BE2C (cell line): ENCODE data around the gene RETN.

Source experiments
- DNase-seq: peaks from one replicate; pipeline ENCODE4 v3.0.0-alpha.2; 2020
- H3K27me3 ChIP-seq: fragments of 250-450 bp; sonication (Bioruptor Pico); 2 replicates; pipeline ENCODE4 v1.5.1; 2020; ENCODE audit warnings: mild to moderate bottlenecking
- H3K36me3 ChIP-seq: fragments of 250-450 bp; sonication (Bioruptor Pico); 2 replicates; pipeline ENCODE4 v1.5.1; 2020; ENCODE audit warnings: mild to moderate bottlenecking
- H3K4me1 ChIP-seq: fragments of 250-450 bp; sonication (Bioruptor Pico); 2 replicates; pipeline ENCODE4 v1.5.1; 2020
- H3K4me3 ChIP-seq: 2 replicates; pipeline ENCODE4 v1.5.1; 2011; ENCODE audit warnings: low read depth, low read length
- H3K9me3 ChIP-seq: fragments of 250-450 bp; sonication (Bioruptor Pico); 2 replicates; pipeline ENCODE4 v1.5.1; 2020
- TF ChIP-seq, protein P1 (sequence below): IDR thresholded peaks from 2 replicates; pipeline ENCODE4 v1.5.1; 2012; ENCODE audit warnings: mild to moderate bottlenecking, low read depth, low read length

Gene RETN

DNA sequence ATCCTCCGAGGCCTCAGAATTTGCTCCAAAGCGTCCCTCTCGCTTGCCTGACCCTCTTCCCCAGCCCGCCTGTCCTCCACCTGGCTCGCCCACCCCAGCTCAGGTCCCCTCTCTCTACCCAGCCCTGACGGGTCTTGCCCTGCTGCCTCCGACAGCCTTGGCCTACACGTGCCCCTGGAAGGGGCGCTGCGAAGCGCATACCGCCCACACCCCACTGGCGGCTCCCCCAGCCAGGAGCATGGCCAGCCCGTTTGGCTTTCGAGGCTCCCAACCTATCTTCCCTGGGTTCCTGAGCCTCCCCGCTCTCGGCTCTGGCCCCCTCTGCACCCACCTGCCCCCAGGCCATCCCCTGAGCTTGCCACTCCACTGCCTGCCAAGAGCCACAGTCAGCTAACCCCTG is 44.0 kb upstream of the RETN start:
- H3K4me3 ChIP-seq, result no peak overlapping the region
- peaks cover 10% of the 10 kb centered on the region for H3K4me1 ChIP-seq
- H3K9me3 ChIP-seq, result no peaks in the 10 kb centered on the region
- TF ChIP-seq, protein P1, sequence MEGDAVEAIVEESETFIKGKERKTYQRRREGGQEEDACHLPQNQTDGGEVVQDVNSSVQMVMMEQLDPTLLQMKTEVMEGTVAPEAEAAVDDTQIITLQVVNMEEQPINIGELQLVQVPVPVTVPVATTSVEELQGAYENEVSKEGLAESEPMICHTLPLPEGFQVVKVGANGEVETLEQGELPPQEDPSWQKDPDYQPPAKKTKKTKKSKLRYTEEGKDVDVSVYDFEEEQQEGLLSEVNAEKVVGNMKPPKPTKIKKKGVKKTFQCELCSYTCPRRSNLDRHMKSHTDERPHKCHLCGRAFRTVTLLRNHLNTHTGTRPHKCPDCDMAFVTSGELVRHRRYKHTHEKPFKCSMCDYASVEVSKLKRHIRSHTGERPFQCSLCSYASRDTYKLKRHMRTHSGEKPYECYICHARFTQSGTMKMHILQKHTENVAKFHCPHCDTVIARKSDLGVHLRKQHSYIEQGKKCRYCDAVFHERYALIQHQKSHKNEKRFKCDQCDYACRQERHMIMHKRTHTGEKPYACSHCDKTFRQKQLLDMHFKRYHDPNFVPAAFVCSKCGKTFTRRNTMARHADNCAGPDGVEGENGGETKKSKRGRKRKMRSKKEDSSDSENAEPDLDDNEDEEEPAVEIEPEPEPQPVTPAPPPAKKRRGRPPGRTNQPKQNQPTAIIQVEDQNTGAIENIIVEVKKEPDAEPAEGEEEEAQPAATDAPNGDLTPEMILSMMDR, result no peak
- H3K36me3 ChIP-seq, result peaks cover 57% of the 10 kb centered on the region
- no peaks in the 10 kb centered on the region for H3K27me3 ChIP-seq
- no peak for DNase-seq

DNA sequence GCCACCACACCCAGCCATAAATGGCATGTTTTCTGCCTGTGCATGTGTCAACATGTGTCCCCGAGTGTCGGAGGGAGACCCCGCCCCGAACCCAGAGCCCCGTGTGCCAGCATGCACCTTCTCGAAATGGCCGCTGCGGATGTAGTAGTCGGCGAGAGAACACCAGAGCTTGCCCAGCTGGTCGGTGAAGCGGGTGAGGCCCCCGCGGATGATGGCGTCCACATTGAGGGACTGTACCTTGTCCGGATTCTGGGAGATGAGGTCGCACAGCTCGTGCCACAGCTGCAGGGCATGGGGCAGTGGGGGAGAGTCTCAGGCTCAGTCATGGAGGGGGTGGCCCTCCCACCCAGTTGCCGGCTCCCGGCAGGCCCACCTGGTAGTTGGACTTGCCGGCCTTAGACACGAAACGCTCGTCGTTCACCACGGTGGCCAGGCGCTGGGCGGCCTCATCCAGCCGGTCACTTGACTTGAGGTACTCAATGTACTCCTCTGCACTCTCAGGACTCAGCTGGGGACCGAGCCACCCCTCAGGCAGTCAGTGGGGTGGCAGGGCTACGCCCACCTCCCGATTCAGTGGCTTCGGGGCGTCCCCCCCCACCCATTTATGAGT is 43.0 kb upstream of the RETN start:
- no peaks in the 10 kb centered on the region for H3K9me3 ChIP-seq
- H3K27me3 ChIP-seq, result no peaks in the 10 kb centered on the region
- TF ChIP-seq, protein P1, result no peak
- H3K4me3 ChIP-seq, result no peak overlapping the region
- no peaks in the 10 kb centered on the region; the same call in 1 of the 2 replicates for H3K4me1 ChIP-seq
- DNase-seq, result no peak
- peaks cover 47% of the 10 kb centered on the region for H3K36me3 ChIP-seq

DNA sequence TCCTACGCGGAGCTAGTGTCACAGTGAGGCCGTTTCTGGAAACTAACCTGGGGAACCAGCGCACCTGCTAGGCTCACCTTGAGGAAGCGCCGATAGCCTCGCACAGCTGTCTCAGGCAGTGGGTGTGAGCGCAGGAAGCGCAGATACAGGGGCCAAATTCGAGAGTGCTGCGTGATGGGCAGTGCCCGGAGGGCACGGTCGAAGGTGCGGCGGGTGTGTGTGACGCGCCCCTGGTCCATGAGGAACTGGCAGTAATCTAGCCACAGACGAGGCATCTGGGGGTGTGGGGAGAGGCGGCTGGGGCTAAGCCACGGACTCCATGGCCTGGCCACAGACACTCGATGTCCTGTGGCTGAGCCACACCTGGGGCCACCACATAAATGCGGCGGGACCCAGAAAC is 41.7 kb upstream of the RETN start:
- no peak for DNase-seq
- TF ChIP-seq, protein P1, result no peak
- H3K4me1 ChIP-seq, result no peaks in the 10 kb centered on the region; the same call in 1 of the 2 replicates
- H3K9me3 ChIP-seq, result no peaks in the 10 kb centered on the region
- peaks cover 36% of the 10 kb centered on the region for H3K36me3 ChIP-seq
- no peaks in the 10 kb centered on the region for H3K27me3 ChIP-seq
- no peak overlapping the region for H3K4me3 ChIP-seq

DNA sequence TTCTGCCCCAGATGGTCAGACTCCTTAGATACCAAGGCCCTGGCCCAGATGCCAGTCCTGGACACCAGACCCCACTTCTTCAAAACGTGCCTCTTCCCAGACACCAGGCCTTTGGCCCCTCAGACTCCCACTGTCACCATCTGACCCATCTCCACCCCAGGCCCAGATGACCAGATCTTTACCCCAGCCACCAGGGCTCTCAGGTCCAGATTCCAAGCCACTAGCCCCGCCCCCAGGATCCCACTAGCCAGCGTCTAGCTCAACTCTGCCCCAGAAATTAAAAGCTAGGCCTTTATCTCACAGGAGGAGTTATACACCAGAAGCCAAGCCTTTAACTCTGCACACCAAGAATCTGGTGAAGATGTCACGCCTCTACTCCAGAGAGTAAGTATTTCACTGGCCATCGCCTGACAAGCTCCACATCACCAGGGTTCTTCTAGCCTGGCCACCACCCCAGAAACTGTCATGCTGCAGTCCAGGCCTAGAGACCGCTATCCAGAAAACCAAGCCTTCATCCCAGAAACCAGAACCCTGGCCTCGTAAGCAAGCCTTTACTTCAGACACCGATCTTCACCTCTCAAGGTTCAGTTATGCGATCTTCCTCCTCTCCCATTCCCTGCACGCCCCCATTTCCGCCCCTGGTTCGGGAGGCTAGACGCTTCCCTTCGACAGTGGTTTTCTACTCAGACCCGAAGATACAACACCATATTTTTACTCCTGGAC is 40.1 kb upstream of the RETN start:
- TF ChIP-seq, protein P1, result no peak

DNA sequence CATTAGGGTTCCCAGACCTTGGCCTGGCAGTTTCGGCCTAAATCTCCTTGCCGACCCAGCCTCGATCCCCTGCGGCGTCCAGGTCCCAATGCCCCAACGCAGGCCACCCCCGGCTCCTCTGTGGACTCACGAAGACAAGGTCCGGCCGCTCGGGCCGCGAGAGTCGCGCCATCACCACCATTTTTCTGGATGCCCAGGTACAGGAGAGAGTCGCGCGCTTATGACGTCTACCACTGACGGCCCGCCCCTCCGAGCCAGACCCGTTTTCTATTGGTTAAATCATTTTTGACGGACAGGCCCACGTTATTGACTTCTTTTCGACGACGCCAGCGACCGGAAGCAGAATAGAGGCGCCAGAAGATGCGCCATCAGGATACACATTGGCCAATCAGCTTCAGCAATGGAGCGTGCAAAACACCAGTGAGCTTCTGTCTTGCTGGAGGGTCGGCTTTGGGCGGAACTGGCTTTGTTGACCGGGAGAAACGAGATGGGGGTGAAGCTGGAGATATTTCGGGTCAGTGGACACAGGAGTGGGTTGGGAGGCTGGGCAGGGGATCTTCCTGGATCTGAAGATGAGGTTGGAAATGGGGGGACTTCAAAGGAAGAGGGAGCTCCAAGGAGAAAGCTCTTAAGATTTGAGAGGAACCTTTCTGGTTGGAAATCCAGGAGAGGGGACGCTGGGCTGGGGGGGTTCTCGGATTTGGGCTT is 39.3 kb upstream of the RETN start, which contains the start of the genes PET100 and XAB2:
Gene PET100, plus strand, starts transcription at position 447 of the 708 bp plus-strand sequence. Its CDS starts 41 bp downstream, at position 488.
Gene XAB2, minus strand, starts transcription at position 199 of the 708 bp plus-strand sequence. Its CDS starts 18 bp downstream, at position 181.
- peak; percentile 95 for DNase-seq
- H3K4me3 ChIP-seq, result peak within 1 kb of the TSS; percentile 89
- TF ChIP-seq, protein P1, result no peak
- no peaks in the 10 kb centered on the region; the same call in 1 of the 2 replicates for H3K4me1 ChIP-seq
- H3K27me3 ChIP-seq, result peaks cover 1% of the 10 kb centered on the region; the same call in 1 of the 2 replicates
- no peaks in the 10 kb centered on the region for H3K9me3 ChIP-seq
- H3K36me3 ChIP-seq, result peaks cover 21% of the 10 kb centered on the region

More for the DNA sequence above, 40.1 kb upstream of the RETN start:
- Histone ChIP-seq H3K36me3 (peaks cover 21% of the 10 kb centered on the region), H3K4me1 (no peaks in the 10 kb centered on the region; the same call in 1 of the 2 replicates), H3K4me3 (peak overlapping the region; percentile 89), H3K9me3 (no peaks in the 10 kb centered on the region), H3K27me3 (no peaks in the 10 kb centered on the region)
- no peak for DNase-seq
